Thymus (tissue), 14 donors: ENCODE results near the gene IDNK. TPM values are rescaled to one million over a fixed set of nuclear protein-coding genes. Genes with fewer than 3 reads are reported as not detected.

Experiments
- DNase-seq, 9 donors: peaks; one replicate each; pipeline ENCODE4 v3.0.0-alpha.2; 2013; ENCODE audit warnings: low spot score in 9 of 9, low read depth in 6 of 9, missing footprints in 1 of 9
- H3K27ac ChIP-seq, 2 donors: one replicate each; pipeline ENCODE4 v1.5.1; 2013; ENCODE audit warnings: control low read depth in 1 of 2, low read depth in 1 of 2, low read length in 1 of 2, mild to moderate bottlenecking in 1 of 2, moderate library complexity in 1 of 2
- H3K27me3 ChIP-seq, 2 donors: one replicate each; pipeline ENCODE4 v1.5.1; 2013; ENCODE audit warnings: low read length in 1 of 2; ENCODE audit not compliant: control insufficient read depth in 2 of 2, insufficient read depth in 1 of 2
- H3K36me3 ChIP-seq, 2 donors: one replicate each; pipeline ENCODE4 v1.5.1; 2013; ENCODE audit warnings: low read length in 1 of 2, mild to moderate bottlenecking in 1 of 2, moderate library complexity in 1 of 2; ENCODE audit not compliant: control insufficient read depth in 2 of 2, insufficient read depth in 2 of 2
- H3K4me1 ChIP-seq, 2 donors: one replicate each; pipeline ENCODE4 v1.5.1; 2013; ENCODE audit warnings: low read length in 2 of 2; ENCODE audit not compliant: control insufficient read depth in 2 of 2, insufficient read depth in 2 of 2
- H3K4me3 ChIP-seq, 2 donors: one replicate each; pipeline ENCODE4 v1.5.1; 2013; ENCODE audit warnings: low read length in 2 of 2, control low read depth in 1 of 2, mild to moderate bottlenecking in 1 of 2
- H3K9me3 ChIP-seq, 2 donors: one replicate each; pipeline ENCODE4 v1.5.1; 2013; ENCODE audit warnings: low read length in 1 of 2, mild to moderate bottlenecking in 1 of 2; ENCODE audit not compliant: control insufficient read depth in 2 of 2, insufficient read depth in 1 of 2
- WGBS: extraction: QIAGEN DNeasy Blood & Tissue Kit; methylation state at CpG from one replicate; pipeline ENCODE4 v1.1.7; 2013; 5-methylcytosine and 5-hydroxymethylcytosine counted together
- long read RNA-seq, 10 donors: transcript quantifications; one replicate each; lab custom pipeline, GENCODE V29; 2026
- polyA plus RNA-seq: library from polyadenylated mRNA; stranded (reverse); fragments of 200-250 nt; gene quantifications from one replicate; pipeline ENCODE4 v1.2.3, GENCODE V29; 2013
- total RNA-seq: library from RNA; stranded (reverse); fragments of 120-200 nt; gene quantifications from one replicate; pipeline ENCODE4 v1.2.4, GENCODE V29; 2013
- donor health status: healthy.

The IDNK gene
- total RNA-seq (19.2 TPM), polyA plus RNA-seq (35.0 TPM)
- long read RNA-seq, donor 1: 0 reads
- long read RNA-seq, donor 2: 0 reads
- long read RNA-seq, donor 3, transcript IDNK-203 (4 exons, 629 nt): minor isoform, 6 of 27 reads
- long read RNA-seq, donor 3, transcript IDNK-202 (5 exons, 692 nt): major isoform, 16 of 27 reads
- long read RNA-seq, donor 3, partial matches to known transcripts: 5 of 27 reads
- long read RNA-seq, donor 3, other reads (novel, unspliced or antisense): 0 of 27 reads
- long read RNA-seq, donor 4, partial matches to known transcripts: 0 of 1 reads
- long read RNA-seq, donor 4, other reads (novel, unspliced or antisense): 0 of 1 reads
- long read RNA-seq, donor 5, partial matches to known transcripts: 91 of 125 reads
- long read RNA-seq, donor 5, other reads (novel, unspliced or antisense): 26 of 125 reads
- long read RNA-seq, donor 6, partial matches to known transcripts: 80 of 116 reads
- long read RNA-seq, donor 6, other reads (novel, unspliced or antisense): 29 of 116 reads
- long read RNA-seq, donor 7, partial matches to known transcripts: 0 of 3 reads
- long read RNA-seq, donor 7, other reads (novel, unspliced or antisense): 0 of 3 reads
- long read RNA-seq, donor 8, partial matches to known transcripts: 7 of 17 reads
- long read RNA-seq, donor 8, other reads (novel, unspliced or antisense): 10 of 17 reads
- long read RNA-seq, donor 9, partial matches to known transcripts: 0 of 5 reads
- long read RNA-seq, donor 9, other reads (novel, unspliced or antisense): 0 of 5 reads
- long read RNA-seq, donor 10, partial matches to known transcripts: 0 of 7 reads
- long read RNA-seq, donor 10, other reads (novel, unspliced or antisense): 0 of 7 reads

- Histone ChIP-seq H3K27ac (peak within 1 kb of the TSS; percentile 93 to 98), H3K27me3 (no peaks in the 10 kb centered on the region), H3K9me3 (no peaks in the 10 kb centered on the region), H3K4me1 (peaks cover 39 to 61% of the 10 kb centered on the region in 2 donors), H3K36me3 (peaks cover 3 to 13% of the 10 kb centered on the region in 2 donors), H3K4me3 (peak within 1 kb of the TSS; percentile 79 to 94)
- DNase-seq: peak in 7 of 9 donors; percentile 58 to 86 (median 66)
- under 1% methylated on average over 79 of the region's 79 CpGs for WGBS
These were observed at the start of gene IDNK for GRCh38 chr9:83622939-83623678. TSS of gene IDNK (plus strand) at chr9:83623143. CDS start at chr9:83623172, 29 bp downstream.

- H3K4me1 ChIP-seq: no peaks in the 10 kb centered on the region
These were observed 48.5 kb upstream of the IDNK start for GRCh38 chr9:83574482-83574881.

GRCh38 chr9:83582029-83582428 lies 40.9 kb upstream of the IDNK start:
- Histone ChIP-seq H3K27me3 (no peaks in the 10 kb centered on the region), H3K4me3 (no peak overlapping the region), H3K4me1 (no peaks in the 10 kb centered on the region), H3K36me3 (no peaks in the 10 kb centered on the region), H3K27ac (no peak overlapping the region), H3K9me3 (no peaks in the 10 kb centered on the region)
- 91% methylated on average over 1 of the region's 1 CpG for WGBS
- no peak for DNase-seq

More at GRCh38 chr9:83574482-83574881, 48.5 kb upstream of the IDNK start:
- WGBS: 66% methylated on average over 1 of the region's 1 CpG
- no peaks in the 10 kb centered on the region for H3K9me3 ChIP-seq
- DNase-seq: no peak
- no peaks in the 10 kb centered on the region for H3K36me3 ChIP-seq
- H3K4me3 ChIP-seq: no peak overlapping the region
- H3K27me3 ChIP-seq: no peaks in the 10 kb centered on the region
- no peak overlapping the region for H3K27ac ChIP-seq

- Histone ChIP-seq H3K27me3 (no peaks in the 10 kb centered on the region), H3K27ac (no peak overlapping the region), H3K4me1 (no peaks in the 10 kb centered on the region), H3K9me3 (no peaks in the 10 kb centered on the region), H3K36me3 (no peaks in the 10 kb centered on the region), H3K4me3 (no peak overlapping the region)
- 84% methylated on average over 6 of the region's 6 CpGs for WGBS
- DNase-seq: peak; percentile 8 to 74 (median 35)
These were observed 39.6 kb upstream of the IDNK start for GRCh38 chr9:83583151-83584014.

- 96% methylated on average over 4 of the region's 4 CpGs for WGBS
- Histone ChIP-seq H3K27ac (no peak overlapping the region), H3K4me1 (no peaks in the 10 kb centered on the region), H3K27me3 (no peaks in the 10 kb centered on the region), H3K36me3 (no peaks in the 10 kb centered on the region), H3K4me3 (no peak overlapping the region), H3K9me3 (no peaks in the 10 kb centered on the region)
- no peak for DNase-seq
These were observed 37.9 kb upstream of the IDNK start for GRCh38 chr9:83584995-83585394.

- Histone ChIP-seq H3K4me3 (no peak overlapping the region), H3K27me3 (no peaks in the 10 kb centered on the region), H3K9me3 (no peaks in the 10 kb centered on the region), H3K4me1 (no peaks in the 10 kb centered on the region), H3K27ac (no peak overlapping the region), H3K36me3 (no peaks in the 10 kb centered on the region)
- DNase-seq: no peak
- WGBS: 93% methylated on average over 1 of the region's 1 CpG
These were observed 34.7 kb upstream of the IDNK start for GRCh38 chr9:83588256-83588655.

GRCh38 chr9:83596899-83597504 lies 25.9 kb upstream of the IDNK start:
- H3K9me3 ChIP-seq: no peaks in the 10 kb centered on the region
- no peak overlapping the region for H3K27ac ChIP-seq
- DNase-seq: peak in 6 of 9 donors; percentile 29 to 69 (median 44)
- H3K4me1 ChIP-seq: no peaks in the 10 kb centered on the region
- no peak overlapping the region for H3K4me3 ChIP-seq
- no peaks in the 10 kb centered on the region for H3K27me3 ChIP-seq
- H3K36me3 ChIP-seq: no peaks in the 10 kb centered on the region
- 61% methylated on average over 5 of the region's 5 CpGs for WGBS

GRCh38 chr9:83598487-83598886 lies 24.5 kb upstream of the IDNK start:
- WGBS: 96% methylated on average over 1 of the region's 1 CpG
- H3K9me3 ChIP-seq: no peaks in the 10 kb centered on the region
- no peaks in the 10 kb centered on the region for H3K4me1 ChIP-seq
- no peaks in the 10 kb centered on the region for H3K27me3 ChIP-seq
- no peak for DNase-seq
- H3K36me3 ChIP-seq: no peaks in the 10 kb centered on the region
- H3K27ac ChIP-seq: no peak overlapping the region
- H3K4me3 ChIP-seq: no peak overlapping the region
